WTC11 (cell line): ENCODE measurements around the gene NAA11.

Source experiments
- CTCF ChIP-seq: fragments of 200-600 bp; IDR thresholded peaks from 2 replicates; pipeline ENCODE4 v1.8.0; 2022; ENCODE audit warnings: antibody characterized with exemption
- NR3C1 ChIP-seq: sonication (generic); formaldehyde crosslinking; conservative IDR thresholded peaks from 2 replicates; pipeline ENCODE4 v1.8.1; 2023; ENCODE audit warnings: low read depth, mild to moderate bottlenecking, missing genetic modification reagents
- TCF7 ChIP-seq: sonication (generic); formaldehyde crosslinking; IDR thresholded peaks from 2 replicates; pipeline ENCODE4 v1.8.0; 2022; ENCODE audit warnings: mild to moderate bottlenecking, low read depth, missing genetic modification reagents, moderate library complexity
- TEAD4 ChIP-seq: sonication (generic); formaldehyde crosslinking; IDR thresholded peaks from 2 replicates; pipeline ENCODE4 v1.8.0; 2022; ENCODE audit warnings: mild to moderate bottlenecking, missing genetic modification reagents
- ZNF423 ChIP-seq: fragments of 250-450 bp; sonication (Bioruptor Pico); IDR thresholded peaks from 2 replicates; pipeline ENCODE4 v2.1.2; 2022; ENCODE audit warnings: mild to moderate bottlenecking, moderate library complexity

GRCh38 chr4:79290376-79290775, 35.5 kb downstream of the NAA11 start:
- TF ChIP-seq TEAD4 (CRISPR knock-in tag), result no peak
- no peak for TF ChIP-seq CTCF
- no peak for TF ChIP-seq ZNF423 (CRISPR knock-in tag)
- TF ChIP-seq NR3C1 (CRISPR knock-in tag), result no peak
- no peak for TF ChIP-seq TCF7 (CRISPR knock-in tag)
